ENCODE results near the gene ZNF782.
A peak's percentile ranks its signal among the peaks of the same experiment; 100 is the strongest.
"Not testable (repeated sequence)": the region's sequence is repeated elsewhere in the genome, so short reads cannot be mapped to it uniquely, and the experiment has no call there.

Gene ZNF782

DNA sequence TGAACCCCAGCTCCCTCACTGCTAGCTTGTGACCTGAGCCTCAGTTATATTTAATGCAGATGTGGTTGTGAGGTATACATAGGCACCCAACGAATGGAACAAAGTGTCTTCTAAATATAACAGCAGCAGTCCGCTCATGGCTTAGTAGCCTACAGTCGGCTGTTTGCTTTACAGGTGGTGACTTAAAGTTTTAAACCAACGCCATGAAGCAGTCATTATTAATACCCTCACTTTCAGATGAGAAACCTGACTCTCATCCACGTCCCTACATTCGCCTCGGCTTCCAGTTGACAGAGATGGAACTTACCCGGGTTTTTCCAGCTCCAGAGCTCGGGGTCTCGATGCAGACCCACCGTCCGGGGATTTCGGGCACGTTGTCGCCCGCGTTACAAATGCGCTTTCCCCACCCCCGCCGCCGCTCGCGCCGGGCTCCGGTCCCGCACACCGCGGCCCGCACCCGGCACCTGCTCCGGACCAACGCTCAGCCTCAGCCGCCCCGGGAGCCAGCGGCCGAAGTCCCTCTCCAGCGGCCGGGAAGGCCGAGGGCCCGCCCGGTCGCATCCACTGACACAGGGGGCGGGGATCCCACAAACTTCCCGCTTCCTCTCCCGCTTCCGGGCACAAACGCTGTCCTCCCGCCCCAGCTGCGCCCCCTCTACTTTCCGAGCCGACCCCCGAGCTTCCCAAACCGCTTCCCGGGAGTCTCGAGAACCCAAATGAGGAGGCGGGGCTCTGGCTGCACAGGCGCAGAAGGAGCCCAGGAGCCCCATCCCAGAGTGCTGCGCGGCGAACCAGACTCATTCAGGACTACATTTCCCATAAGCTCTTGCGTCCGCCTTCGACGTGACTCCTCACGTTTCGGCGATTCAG lies at the start of gene ZNF782:
ZNF782 (minus strand) TSS at position 734 of the 870 bp plus-strand sequence. CDS start 2,553 bp downstream, outside the sequence.
- DNase-seq (ENCODE audit: low read depth) = peak; percentile 97

DNA sequence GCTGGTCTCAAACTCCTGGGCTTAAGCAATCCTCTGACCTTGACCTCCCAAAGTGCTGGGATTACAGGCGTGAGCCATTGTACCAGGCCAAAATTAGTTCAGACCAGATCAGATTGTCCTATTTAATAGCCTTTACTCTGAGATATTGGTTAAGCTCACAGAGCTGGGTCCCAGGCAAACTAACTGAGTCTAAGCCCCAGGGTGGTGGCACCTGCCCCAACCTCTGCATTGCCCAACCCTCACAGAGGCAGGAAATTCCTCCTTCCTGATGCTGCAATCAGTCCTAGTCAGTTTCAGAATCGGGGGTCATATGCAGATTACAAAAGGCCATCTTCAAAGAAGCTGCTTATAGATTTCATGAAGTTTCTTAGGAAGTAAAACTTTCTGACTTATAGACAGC lies 45.7 kb upstream of the ZNF782 start:
- not testable (repeated sequence) for DNase-seq (ENCODE audit: low read depth)

DNA sequence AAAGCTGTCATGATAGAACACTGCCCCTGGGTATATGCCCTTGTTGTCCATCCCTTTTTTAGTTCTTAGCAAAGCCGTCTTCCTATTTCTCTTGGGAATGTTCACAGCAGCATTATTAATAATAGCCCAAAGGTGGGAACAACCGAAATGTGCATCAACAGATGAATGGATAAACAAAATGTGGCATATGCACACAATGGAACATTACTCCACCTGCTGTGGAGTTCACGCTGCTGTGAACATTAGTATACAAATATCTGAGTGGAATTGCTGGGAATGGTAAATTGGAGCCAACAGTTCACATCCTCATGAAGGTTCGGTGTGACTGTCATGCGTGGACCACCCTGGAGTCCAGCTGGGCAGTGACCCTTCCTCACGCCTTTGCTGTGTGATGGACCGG lies 37.8 kb upstream of the ZNF782 start:
- no peak for DNase-seq (ENCODE audit: low read depth)

DNA sequence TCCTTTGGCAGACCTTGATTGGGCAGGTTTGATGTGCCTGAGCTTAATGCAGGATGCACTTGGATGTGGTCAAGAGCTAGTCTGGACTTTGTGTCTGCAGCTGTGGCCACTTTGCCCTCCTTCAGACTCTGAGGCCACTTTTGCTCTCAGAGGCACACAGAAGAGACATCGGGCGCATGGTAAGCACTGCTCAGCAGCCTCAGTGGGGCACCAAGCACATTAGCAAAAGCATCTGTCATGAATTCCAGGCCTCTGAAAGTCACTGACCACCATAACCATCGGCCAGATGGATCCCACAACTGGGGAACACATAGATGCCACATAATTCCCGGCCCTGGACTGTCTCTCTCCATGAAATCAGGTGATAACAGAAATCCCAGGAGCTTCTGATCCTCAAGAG lies 34.3 kb upstream of the ZNF782 start:
- no peak for DNase-seq (ENCODE audit: low read depth)

DNA sequence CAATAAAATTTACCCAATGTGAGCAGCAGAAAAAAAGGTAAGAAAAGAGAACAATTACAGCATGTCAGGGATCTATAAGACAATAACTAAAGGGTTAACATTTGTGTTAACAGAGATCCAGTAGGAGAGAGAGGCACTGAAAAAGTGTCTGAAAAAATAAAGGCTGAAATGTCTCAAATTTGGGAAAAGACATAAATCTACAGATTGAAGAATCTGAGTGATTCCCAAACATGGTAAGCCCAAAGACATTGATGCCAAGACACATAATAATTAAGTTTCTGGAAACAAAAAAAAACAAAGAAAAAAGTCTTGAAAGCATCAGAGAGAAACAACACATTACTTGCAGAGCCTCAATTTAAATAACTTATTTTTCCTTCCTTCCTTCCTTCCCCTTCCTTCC lies 31.1 kb upstream of the ZNF782 start:
- DNase-seq (ENCODE audit: low read depth) = no peak

DNA sequence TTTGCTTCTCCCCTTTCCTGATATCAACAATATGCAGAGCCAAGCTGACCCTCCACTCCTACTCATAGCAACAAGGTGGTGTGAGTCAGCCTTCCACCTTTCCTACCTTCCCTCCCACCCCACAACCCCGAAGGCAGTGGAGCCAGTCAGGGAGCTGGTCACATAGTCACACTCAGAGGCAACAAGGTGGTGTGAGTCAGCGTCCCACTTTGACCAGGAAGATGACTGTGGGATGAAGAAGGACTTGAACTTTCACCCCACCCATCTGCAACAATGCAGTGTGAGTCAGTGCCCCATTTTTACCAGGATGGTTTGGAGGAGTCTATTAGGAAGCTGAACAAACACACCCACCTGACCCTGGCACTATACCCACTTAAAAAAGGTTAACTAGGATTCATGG lies 30.1 kb upstream of the ZNF782 start:
- DNase-seq (ENCODE audit: low read depth) = peak; percentile 92

DNA sequence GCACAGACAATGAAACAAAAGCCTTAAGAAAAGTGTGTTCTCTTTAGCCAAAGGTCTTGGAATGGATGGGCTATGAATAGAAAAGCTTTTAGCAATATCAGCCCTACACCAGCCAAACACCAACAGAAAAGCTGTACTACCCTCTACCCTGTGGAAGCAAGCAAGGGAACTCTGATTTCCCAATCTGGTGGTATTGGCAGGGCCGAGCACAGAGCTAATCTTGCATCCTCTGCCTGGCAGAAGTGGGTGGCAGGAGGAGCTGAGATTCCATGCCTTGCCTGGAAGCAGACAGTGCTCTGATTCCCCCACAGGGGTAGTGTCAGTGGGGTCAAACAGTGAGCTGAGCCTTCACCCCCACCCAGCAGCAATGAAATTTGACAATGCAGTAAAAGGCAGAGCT lies 29.6 kb upstream of the ZNF782 start:
- no peak for DNase-seq (ENCODE audit: low read depth)

DNA sequence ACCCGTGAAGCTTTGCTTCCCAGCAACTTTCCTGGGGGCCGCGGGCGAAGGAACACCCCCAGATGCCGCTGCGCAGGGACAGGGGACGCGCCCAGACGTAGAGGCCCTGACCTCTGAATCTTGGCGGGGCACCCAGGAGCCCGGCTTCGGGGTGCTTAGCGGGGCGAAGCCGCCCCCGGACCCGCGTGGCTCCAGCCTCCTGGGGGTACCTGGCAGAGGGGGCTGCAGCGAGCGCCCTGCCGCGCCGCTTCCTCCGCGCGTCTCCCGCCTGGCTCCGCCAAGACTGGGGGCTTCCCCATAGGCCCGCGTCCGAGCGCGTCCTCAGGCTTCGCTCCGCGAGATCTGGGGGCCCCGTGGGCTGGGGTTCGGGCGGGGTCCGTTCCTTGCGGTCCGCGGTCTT lies 23.0 kb upstream of the ZNF782 start:
- no peak for DNase-seq (ENCODE audit: low read depth)

DNA sequence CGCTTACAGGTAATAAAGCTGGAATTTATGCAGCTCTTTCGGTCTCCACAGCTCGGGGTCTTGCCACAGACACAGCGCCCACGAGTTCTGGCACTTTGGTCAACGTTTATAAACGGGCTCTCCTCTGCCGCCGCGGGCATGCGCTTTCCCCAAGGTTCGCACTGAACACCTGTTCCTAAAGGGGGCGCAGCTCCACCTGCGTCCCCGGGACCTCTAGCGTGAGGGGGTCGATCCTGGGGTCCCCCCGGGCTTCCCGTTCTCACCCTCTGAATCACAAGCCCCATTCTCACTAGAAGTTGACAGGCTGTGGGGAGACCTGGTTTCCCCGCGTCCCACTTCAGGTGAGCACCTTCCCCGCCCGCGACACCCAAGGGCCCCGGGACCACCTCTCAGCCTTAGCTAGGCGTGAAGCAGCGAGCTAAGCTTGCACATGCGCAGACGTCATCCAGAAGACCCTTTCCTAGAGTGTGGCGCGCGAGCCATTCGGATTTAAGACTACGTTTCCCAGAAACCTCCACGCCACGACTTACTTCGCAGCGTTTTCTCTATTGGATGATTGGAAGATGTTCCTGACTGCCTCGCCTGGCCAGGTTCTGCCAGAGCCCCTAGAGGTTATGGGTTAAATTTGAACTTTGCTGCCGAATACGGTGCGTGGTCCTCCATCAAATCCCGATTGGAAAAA lies 21.3 kb upstream of the ZNF782 start:
- DNase-seq (ENCODE audit: low read depth) = peak; percentile 79

DNA sequence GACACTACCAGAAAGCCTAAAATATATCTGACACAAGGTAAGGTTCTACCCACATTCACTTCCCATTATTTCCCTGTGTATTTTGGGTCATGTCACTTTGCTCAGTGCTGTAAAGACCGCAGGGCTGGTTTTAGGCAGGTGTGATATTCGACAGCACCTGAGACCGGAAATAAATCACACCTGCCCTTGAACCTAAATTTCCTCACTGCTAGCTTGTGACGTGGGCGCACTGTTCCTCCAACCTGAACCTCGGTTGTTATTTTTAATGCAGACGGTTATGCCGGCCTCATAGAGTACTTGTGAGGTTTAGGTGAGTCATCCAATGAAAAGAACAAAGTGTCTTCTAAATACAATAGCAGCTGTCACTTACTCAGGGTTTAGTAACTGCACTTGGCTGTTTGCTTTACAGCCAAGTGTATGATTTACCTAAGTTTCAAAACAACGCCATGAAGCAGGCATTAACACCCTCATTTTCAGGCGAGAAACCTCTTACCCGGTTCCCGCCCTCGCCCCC lies 20.7 kb upstream of the ZNF782 start:
- peak; percentile 71 for DNase-seq (ENCODE audit: low read depth)

DNA sequence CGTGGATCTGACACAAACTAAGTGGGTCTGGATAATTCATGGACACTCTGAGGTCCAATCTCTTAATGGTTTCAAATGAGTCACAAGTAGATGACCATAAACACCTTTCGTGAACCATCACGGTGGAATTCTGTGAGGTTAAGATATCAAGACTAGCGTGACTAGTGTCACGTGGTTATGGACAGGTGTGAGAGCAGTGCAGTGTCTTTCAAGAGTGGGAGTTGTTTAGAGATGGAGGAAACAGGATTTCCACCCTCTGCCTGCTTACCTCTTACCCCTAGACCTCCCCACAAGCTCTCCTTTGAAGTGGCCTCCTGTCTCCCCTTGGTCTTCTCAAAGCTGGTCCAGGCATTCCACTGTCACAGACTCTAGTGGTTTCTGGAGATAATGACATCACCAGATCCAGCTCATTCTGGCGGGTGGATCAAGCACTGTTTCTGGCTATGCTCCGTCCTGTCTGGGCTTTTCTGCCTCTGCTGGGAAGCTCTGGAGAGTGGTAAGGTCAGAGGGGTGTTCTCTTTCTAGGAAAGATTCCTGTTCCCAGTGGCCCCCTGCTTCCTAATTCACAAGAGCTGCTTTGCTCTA lies 20.0 kb upstream of the ZNF782 start:
- no peak for DNase-seq (ENCODE audit: low read depth)

DNA sequence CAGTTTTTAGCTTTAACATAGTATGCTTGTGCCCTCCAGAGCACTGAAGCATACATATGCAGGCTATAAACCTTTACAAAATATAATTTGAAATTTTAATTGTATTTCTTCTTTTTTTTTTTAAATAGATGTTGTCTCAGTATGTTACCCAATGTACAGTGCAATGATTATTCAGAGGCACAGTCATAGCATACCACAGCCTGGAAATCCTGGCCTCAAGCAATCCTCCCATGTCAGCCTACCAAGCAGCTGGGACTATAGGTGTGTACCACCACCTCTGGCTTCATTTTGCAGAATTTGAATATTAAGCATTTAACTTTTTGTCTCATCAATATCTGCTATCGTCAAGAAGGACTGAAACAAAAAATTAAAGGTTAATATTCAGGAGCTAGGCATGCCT lies 16.9 kb upstream of the ZNF782 start:
- DNase-seq (ENCODE audit: low read depth) = no peak

DNA sequence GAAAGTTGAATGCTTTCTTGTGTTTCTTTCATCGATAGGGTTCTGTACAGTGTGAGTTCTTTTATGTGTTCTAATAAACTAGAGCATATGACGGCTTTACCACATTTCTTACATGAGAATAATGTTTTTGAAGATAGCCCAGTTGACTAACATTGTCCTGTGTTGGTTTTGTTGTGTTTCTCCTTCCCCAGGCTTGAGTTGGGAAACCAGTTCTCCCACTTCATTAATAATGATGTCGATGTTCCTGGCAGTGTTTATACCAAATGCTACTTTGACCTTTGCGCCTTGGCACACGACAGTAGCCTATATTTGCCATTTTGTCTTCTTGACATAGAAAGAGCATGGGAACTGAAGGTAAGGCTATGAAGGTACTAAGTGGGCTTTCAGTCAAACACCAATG lies 14.4 kb upstream of the ZNF782 start:
- DNase-seq (ENCODE audit: low read depth) = no peak

DNA sequence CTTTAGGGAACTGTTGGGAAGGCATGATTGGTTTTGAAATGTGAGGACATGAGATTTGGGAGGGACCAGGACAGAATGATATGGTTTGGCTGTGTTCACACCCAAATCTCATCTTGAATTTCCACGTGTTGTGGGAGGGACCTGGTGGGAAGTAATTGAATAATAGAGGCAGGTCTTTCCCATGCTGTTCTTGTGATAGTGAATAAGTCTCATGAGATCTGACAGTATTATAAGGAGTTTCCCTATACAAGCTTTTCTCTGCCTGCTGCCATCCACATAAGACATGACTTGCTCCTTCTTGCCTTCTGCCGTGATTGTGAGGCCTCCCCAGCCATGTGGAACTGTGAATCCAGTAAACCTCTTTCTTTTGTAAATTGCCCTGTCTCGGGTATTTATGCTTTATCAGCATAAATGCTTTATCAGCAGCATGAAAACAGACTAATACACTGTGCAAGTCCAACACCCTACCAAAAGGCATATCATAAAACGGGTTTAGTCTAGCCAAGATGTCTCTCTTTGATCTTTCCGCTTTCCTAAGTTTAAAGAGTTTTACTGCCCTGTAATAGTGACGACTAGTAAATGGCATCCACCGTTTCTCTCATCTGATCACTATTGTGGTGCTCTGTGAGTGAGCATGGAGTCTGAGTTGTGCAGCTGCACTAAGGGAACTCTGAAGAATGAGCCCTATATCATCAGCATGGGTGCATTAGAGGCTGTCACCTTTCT lies 12.9 kb upstream of the ZNF782 start:
- no peak for DNase-seq (ENCODE audit: low read depth)

DNA sequence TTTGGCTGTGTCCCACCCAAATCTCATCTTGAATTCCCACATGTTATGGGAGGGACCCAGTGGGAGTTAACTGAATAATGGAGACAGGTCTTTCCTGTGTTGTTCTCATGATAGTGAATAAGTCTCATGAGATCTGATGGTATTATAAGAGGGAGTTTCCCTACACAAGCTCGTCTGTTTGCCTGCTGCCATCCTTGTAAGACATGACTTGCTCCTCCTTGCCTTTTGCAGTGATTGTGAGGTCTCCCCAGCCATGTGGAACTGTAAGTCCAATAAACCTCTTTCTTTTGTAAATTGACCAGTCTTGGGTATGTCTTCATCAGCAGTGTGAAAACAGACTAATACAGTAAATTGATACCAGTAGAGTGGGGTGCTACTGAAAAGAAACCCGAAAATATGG lies 10.9 kb upstream of the ZNF782 start:
- not testable (repeated sequence) for DNase-seq (ENCODE audit: low read depth)

DNA sequence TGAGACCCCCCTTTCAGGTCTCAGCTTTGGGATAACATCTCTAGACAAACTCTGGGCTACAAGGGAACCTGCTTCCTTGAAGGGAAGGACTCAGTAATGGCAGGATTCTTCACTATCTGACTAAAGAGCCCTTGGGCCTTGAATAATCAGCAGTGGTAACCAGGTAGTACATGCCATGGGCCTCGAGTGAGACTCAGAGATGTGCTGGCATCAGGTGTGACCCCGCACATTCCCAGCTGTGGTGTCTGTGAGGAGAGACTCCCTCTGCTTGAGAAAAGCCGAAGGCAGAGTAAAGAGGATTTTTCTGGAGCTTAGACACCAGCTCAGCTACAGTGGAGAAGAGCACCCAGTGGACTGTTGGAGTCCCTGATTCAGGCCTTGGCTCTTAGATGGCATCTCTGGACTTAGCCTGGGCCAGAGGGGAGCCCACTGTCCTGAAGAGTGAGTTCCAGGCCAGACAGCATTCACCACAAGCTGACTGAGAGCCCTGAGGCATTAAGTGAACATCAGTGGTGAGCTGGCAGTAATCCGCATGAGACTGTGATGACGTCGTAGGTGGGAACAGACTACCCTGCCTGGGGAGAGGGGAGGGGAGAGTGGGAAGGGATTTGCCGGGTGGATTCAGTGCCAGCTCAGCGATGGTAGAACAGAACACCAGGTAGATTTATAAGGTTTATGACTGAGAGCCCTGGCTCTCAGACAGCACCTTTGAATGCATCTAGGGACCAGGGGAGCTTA lies 5.3 kb upstream of the ZNF782 start:
- DNase-seq (ENCODE audit: low read depth) = peak; percentile 97

DNA sequence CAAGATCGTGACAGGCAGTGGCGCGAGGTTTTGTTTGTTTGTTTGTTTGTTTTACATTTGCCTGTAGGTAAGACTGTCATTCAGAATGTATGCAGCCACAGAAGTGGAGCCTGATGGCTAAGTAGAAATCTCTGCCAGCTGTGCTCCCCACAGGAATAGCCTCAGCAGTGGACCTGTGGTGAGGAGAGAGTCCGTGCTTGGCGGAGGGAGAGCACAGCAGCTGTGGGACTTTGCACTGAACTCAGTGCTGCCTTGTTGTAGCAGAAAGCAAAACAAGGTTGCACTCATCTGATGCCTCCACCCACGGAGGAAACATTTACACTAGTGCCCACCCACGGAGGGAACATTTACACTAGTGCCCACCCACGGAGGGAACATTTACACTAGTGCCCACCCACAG lies 4.4 kb upstream of the ZNF782 start:
- no peak for DNase-seq (ENCODE audit: low read depth)

DNA sequence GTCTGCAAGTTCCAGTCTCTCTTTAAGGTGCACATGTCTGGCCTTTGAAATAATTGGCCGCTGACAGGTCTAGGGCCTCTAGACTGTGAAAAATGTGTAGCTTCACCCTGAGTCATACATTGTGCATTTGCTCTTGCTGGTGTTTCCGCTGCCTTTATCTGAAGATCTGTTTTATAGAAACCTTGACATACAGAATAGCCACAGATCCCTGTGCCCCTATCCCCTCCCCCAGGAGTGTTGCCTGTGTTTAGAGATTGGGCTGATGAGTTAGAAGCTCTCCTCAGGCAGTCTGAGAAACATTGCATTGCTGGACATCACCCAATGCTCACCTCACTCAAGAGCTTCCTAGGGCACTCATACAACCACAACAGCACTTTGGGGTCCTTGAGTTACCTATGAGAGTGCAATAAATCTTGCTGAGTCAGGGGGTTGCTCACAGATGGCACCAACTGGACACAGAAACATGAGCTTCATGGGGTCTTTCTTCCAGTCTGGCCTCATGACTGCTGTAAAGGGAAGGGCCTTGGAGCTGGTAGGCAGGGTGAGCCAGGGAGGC lies 3.8 kb upstream of the ZNF782 start:
- DNase-seq (ENCODE audit: low read depth) = peak; percentile 93

DNA sequence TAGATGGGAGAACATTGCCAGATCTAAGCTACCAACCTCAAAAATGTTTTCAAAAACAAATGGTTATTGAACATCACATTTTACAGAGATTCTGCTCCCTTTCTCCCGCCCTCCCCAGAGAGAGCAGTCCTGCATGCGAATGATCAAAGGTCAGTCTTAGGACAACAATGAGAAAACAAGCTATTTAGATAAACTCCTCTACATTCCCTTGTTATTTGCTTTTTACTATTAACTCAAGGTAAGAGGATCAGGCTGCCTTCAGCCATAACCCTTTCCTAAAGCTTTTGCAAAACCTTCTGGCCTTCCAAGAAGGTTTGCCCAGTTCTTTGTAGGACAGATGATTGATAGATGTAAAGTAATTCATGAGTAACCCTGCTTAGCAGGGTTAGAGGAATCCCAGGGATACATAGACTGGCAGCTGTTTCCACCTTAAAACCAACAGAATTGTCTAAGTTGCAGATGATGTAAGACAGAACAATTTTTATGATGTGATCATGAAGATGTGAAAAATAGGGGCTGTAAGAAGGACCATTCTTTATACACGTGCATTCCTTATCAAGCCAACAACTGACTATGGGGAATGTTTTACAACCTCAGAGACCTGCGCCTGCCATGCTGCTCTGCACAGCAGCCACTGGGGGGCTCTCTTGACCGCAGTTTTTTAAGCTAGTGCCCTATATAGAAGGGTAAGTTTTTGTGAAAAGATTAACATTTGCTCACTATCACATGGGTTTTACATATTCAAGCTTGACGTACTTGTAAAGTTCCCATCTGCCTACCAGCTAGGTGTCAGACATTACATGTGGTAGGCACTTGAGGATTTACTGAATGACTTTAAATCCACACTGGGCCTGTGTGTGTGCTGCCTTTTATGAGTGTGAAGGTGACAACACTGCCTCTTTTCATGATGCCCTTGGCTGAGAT lies 2.3 kb upstream of the ZNF782 start:
- DNase-seq (ENCODE audit: low read depth) = peak; percentile 85

DNA sequence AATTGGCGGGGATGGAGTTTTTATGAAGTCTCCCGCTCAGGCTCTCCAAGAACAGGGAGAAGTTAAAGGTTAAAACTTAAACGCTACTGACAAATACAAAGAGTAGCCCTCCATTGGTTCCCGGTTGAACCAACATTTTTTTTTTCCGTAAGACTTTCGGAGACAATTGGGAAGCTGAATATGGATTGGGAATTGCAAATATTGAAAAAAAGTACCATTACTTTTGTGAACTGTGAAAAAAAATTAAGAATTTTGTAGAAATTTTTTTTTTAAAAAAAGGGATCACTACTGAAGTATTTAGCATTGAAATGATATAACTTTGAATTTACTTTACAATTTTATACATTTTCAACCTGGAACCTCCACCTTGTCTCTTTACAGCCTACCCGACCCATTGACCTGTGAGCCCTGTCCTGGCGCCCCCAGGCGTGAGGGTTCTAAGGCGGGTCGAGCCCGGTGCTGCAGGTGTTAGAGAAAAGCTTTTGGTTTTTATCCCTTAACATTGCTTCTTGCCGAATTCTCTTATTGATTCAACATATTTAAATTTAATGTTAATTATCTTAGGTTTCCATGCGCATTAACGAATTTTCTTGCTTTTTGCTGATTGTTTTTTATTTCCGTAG lies 448 bp upstream of the ZNF782 start:
- DNase-seq (ENCODE audit: low read depth) = no peak

All from ELR (cell line).